Adrenal gland (tissue), 12 donors: Measurements from ENCODE around the gene RIBC1. TPM values are rescaled to one million over a fixed set of nuclear protein-coding genes. Genes with fewer than 3 reads are reported as not detected.

ENCODE experiments used
- DNase-seq, 7 donors: peaks; one replicate each; pipeline ENCODE4 v3.0.0-alpha.2; 2019 to 2020
- H3K27ac ChIP-seq, 5 donors: fragments of 200-600 bp; sonication (generic) in 4 of 5; 1 replicate in 3 of 5; 2 replicates in 2 of 5; pipeline versions ENCODE4 v1.5.1 to v1.8.0; 2016 to 2020; ENCODE audit warnings: mild to moderate bottlenecking in 1 of 5
- H3K27me3 ChIP-seq: fragments of 200-600 bp; 2 replicates; pipeline ENCODE4 v1.8.0; 2021
- H3K36me3 ChIP-seq, 2 donors: fragments of 200-600 bp; replicated peaks in 1 of 2; 1 replicate in 1 of 2; 2 replicates in 1 of 2; pipeline versions ENCODE4 v1.5.1 to v1.8.0; 2018 to 2022
- H3K4me1 ChIP-seq, 2 donors: fragments of 200-600 bp; replicated peaks in 1 of 2; 1 replicate in 1 of 2; 2 replicates in 1 of 2; pipeline versions ENCODE4 v1.5.1 to v1.8.0; 2018 to 2021
- H3K4me3 ChIP-seq, 4 donors: fragments of 200-600 bp; sonication (generic) in 3 of 4; one replicate each; pipeline ENCODE4 v1.5.1; 2016 to 2018
- H3K9me3 ChIP-seq, 3 donors: fragments of 200-600 bp; sonication (generic) in 1 of 3; replicated peaks in 1 of 3; 1 replicate in 2 of 3; 2 replicates in 1 of 3; pipeline versions ENCODE4 v1.5.1 to v1.8.0; 2016 to 2021
- POLR2A ChIP-seq, 2 donors: fragments of 450-650 bp; IDR thresholded peaks; one replicate each; pipeline ENCODE4 v1.6.1; 2017; ENCODE audit warnings: antibody characterized with exemption in 2 of 2, mild to moderate bottlenecking in 2 of 2, moderate library complexity in 1 of 2
- WGBS, 4 donors: extraction: QIAGEN DNeasy Blood & Tissue Kit in 2 of 4; methylation state at CpG; one replicate each; pipeline versions ENCODE4 v1.1.5 to v1.1.7; 2013 to 2017; 5-methylcytosine and 5-hydroxymethylcytosine counted together
- intact Hi-C, 2 donors: fragments of 100-400 bp; cut with DNase I; formaldehyde crosslinking; loops; one replicate each; pipeline versions ENCODE4 v1.14.1 to v1.15.0; 2022 to 2023
- polyA plus RNA-seq, 3 donors: library from polyadenylated mRNA; stranded (reverse); fragments of 200-250 nt in 2 of 3; fragments of 350-450 nt in 1 of 3; fragmentation: Illumina TruSeq in 1 of 3; extraction: RNeasy Lipid Tissue Mini Kit (QIAGEN cat#74804) in 1 of 3; gene quantifications; one replicate each; pipeline ENCODE4 v1.2.3, GENCODE V29; 2013 to 2014
- total RNA-seq, 9 donors: library from RNA; depleted of rRNA in 4 of 9; stranded (reverse); fragments of >200 nt in 4 of 9; fragments of 120-200 nt in 1 of 9; fragmentation: NEBNext Ultra II Directional in 1 of 9; extraction: Animal tissue kit (Norgen Biotek cat#: 25700) in 1 of 9; gene quantifications; one replicate each; pipeline versions ENCODE4 v1.1.0 to v1.2.4, GENCODE V29; 2013 to 2023
- TF ChIP-seq, protein P1 (sequence below), 6 experiments: fragments of 450-650 bp in 4 of 6; fragments of 200-600 bp in 2 of 6; sonication (generic) in 1 of 6; IDR thresholded peaks; 1 replicate in 5 of 6; 2 replicates in 1 of 6; pipeline versions ENCODE4 v1.5.1 to v1.8.0; 2016 to 2021; ENCODE audit warnings: antibody characterized with exemption in 6 of 6, mild to moderate bottlenecking in 2 of 6, moderate library complexity in 1 of 6
- donor health status: healthy with polysubstance abuse.
- donor health status: Bipolar disorder and iron deficiency.
- donor health status: DM: yes; HTN: yes; CAD: no.
- donor health status: DM: no; HTN: no; CAD: no.
- donor health status: DM: no; HTN: no; CAD: no.
- donor health status: DM: yes; HTN: yes; CAD: no.

RIBC1 gene
- total and polyA plus RNA-seq, 12 donors = 0.18 to 8.6 (median 3.6) TPM

DNA sequence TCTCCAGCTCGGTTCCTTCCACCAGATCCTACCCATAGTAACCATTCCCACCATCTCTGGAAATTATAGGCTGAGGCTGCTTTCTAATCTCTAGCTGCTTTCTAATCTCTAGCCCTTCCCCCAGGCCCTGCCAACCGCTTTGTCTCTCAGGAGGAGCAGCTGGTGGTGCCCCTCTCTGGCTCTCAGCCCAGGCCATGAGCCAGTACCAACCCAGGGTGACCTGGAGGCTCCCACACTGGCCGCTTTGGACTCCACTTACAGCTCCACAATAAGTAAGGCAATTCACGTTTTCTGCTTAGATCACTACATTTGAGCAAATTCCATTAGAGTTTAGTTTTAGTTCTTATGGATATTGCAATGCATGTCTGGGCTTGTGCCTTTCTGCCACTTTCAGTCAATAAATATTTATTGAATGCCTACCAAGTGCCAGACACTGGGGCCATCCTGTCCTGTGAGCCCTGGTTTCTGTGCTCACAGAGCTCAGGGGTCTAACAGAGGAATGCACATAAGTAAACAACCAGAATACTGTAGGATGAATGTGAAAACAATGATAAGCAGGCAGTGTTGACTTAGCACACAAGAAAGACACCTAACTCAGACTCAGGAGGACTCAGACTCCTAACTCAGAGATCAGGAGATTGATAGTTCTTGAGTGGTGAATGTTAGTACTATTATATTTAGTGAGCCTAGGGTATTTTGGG lies 39.1 kb upstream of the RIBC1 start:
- no peaks in the 10 kb centered on the region for H3K27me3 ChIP-seq
- no peak overlapping the region for H3K27ac ChIP-seq
- no peaks in the 10 kb centered on the region for H3K9me3 ChIP-seq
- intact Hi-C loops = no loop called here
- TF ChIP-seq, protein P1, sequence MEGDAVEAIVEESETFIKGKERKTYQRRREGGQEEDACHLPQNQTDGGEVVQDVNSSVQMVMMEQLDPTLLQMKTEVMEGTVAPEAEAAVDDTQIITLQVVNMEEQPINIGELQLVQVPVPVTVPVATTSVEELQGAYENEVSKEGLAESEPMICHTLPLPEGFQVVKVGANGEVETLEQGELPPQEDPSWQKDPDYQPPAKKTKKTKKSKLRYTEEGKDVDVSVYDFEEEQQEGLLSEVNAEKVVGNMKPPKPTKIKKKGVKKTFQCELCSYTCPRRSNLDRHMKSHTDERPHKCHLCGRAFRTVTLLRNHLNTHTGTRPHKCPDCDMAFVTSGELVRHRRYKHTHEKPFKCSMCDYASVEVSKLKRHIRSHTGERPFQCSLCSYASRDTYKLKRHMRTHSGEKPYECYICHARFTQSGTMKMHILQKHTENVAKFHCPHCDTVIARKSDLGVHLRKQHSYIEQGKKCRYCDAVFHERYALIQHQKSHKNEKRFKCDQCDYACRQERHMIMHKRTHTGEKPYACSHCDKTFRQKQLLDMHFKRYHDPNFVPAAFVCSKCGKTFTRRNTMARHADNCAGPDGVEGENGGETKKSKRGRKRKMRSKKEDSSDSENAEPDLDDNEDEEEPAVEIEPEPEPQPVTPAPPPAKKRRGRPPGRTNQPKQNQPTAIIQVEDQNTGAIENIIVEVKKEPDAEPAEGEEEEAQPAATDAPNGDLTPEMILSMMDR (IDR thresholded peaks at IDR 0.05) = no peak
- TF ChIP-seq POLR2A (IDR thresholded peaks at IDR 0.05) = no peak
- peaks cover 0 to 64% of the 10 kb centered on the region in 2 donors for H3K36me3 ChIP-seq
- no peak for DNase-seq
- 91 to 98% (median 94%) methylated on average over 3 to 4 of the region's 4 CpGs for WGBS, 4 donors
- H3K4me1 ChIP-seq = no peaks in the 10 kb centered on the region
- H3K4me3 ChIP-seq = no peak overlapping the region

DNA sequence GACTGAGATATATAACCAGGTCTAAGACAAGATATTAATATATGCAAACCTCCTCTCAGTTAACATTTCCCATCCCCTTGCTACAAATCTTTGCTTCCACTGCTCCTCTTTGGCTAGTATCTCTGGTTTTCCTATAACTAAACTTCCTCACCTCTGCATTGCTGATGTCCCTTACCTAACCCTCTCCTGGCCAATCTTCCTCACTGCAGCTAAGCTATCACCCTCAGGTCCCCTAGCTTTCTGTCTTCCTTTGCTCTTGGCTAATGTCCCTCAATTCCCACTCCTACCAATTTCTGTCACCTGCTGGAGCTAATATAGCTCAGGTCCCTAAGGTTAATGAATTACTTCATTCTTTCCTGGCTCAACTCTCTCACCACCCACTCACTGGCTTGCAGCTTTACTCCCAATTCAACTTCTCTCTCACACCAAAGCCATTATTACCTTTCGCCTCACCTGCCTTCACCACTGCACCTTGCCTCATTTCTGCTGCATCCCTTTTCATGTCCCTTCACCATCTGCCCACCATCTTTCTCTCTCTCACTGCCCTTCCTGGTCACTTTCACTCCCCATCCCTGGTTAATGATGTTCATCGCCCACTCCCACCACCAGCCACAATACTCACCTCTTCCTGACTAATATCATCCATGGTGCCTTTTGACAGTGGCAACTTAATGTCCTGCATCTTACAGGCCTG lies 26.9 kb upstream of the RIBC1 start:
- Histone ChIP-seq H3K36me3 (peaks cover 0 to 38% of the 10 kb centered on the region in 2 donors), H3K27me3 (no peaks in the 10 kb centered on the region), H3K27ac (no peak overlapping the region), H3K4me1 (no peaks in the 10 kb centered on the region), H3K4me3 (no peak overlapping the region), H3K9me3 (no peaks in the 10 kb centered on the region)
- no peak for DNase-seq
- 97 to 100% (median 99%) methylated on average over 2 of the region's 2 CpGs for WGBS, 4 donors
- intact Hi-C loops = no loop called here
- no peak for TF ChIP-seq POLR2A (IDR thresholded peaks at IDR 0.05)
- TF ChIP-seq, protein P1 (IDR thresholded peaks at IDR 0.05) = no peak

DNA sequence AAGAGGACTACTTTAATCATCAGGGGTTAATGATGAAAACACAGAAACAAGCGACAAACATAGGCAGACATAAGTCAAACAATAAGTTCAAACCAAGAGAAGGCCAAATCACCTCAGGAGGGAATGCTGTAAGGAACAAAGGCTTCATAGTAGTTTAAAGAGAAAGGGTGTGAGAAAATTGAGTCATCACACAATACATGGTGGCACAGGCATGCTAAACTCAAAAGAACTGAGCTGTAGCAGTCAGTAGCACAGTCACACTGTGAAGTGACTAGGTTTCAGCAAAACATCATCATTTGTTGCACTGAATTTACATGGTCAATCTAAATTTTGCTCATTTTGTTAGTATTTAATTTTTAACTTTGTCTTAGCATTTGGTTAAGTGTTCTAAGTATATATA lies 24.5 kb upstream of the RIBC1 start:
- Histone ChIP-seq H3K36me3 (peaks cover 0 to 37% of the 10 kb centered on the region in 2 donors), H3K4me3 (no peak overlapping the region), H3K27me3 (no peaks in the 10 kb centered on the region), H3K9me3 (no peaks in the 10 kb centered on the region), H3K4me1 (no peaks in the 10 kb centered on the region), H3K27ac (no peak overlapping the region)
- 93 to 100% (median 99%) methylated on average over 1 of the region's 1 CpG for WGBS, 4 donors
- no peak for TF ChIP-seq POLR2A (IDR thresholded peaks at IDR 0.05)
- TF ChIP-seq, protein P1 (IDR thresholded peaks at IDR 0.05) = no peak
- no peak for DNase-seq
- intact Hi-C loops = no loop called here

DNA sequence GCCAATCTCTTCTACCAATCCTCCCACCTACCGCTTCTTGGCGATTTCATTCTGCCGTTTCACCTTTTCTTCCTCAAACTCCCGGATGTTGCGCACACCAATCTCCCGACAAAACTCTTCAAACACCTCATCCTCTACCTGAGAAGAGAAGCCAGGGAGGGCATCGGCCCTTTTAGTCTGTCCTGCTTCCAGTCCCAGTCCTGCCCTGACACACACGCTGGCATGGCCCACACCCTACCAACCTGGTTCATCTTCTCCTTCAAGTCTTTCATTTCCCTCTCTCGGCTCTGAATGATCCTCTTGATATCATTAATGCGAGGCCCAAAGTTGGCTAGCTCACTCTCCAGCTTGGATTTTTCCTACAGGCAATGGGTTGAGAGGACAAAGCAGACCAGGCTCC lies 19.1 kb upstream of the RIBC1 start:
- H3K27ac ChIP-seq = no peak overlapping the region
- WGBS, 4 donors = 90 to 97% (median 96%) methylated on average over 10 of the region's 10 CpGs
- intact Hi-C loops = no loop called here
- peaks cover 0 to 72% of the 10 kb centered on the region in 2 donors for H3K36me3 ChIP-seq
- no peaks in the 10 kb centered on the region for H3K9me3 ChIP-seq
- H3K4me1 ChIP-seq = no peaks in the 10 kb centered on the region
- TF ChIP-seq POLR2A (IDR thresholded peaks at IDR 0.05) = no peak
- TF ChIP-seq, protein P1 (IDR thresholded peaks at IDR 0.05) = no peak
- no peaks in the 10 kb centered on the region for H3K27me3 ChIP-seq
- H3K4me3 ChIP-seq = no peak overlapping the region
- DNase-seq = no peak
